Muscle of arm (tissue), 12 donors: ENCODE data around the gene ALG12. TPM values are rescaled to one million over a fixed set of nuclear protein-coding genes. Genes with fewer than 3 reads are reported as not detected.

Experiments
- polyA plus RNA-seq, 12 donors: library from polyadenylated mRNA; unstranded; fragments of 120-200 nt; gene quantifications; one replicate each; pipeline ENCODE4 v1.2.1, GENCODE V29; 2013; ENCODE audit not compliant: insufficient read length in 12 of 12

Gene ALG12
- polyA plus RNA-seq, 12 donors, result 6.3 to 17.2 (median 12.1) TPM; not detected in 1

Other genes with a start within 250 kb of the ALG12 start
- gene BRD1, start 90.6 kb downstream of the ALG12 start, polyA plus RNA-seq, result 10 to 100 TPM in 11 of 12 donors, not detected in 1; 20.5 to 39.1 (median 24.8) TPM
- gene ZBED4, start 64.6 kb downstream of the ALG12 start, polyA plus RNA-seq, result 10 to 100 TPM in 11 of 12 donors, not detected in 1; 10.9 to 16.5 (median 12.7) TPM
- 10 to 100 TPM in 11 of 12 donors, not detected in 1; 11.1 to 29.8 (median 18.2) TPM for gene CRELD2, start 196 bp upstream of the ALG12 start, polyA plus RNA-seq
- 10 to 100 TPM in 8 of 12 donors, 1 to 10 TPM in 3, not detected in 1; 9.0 to 28.2 (median 11.3) TPM for gene PIM3, start 42.3 kb upstream of the ALG12 start, polyA plus RNA-seq
- gene IL17REL, start 94.3 kb upstream of the ALG12 start, polyA plus RNA-seq, result under 1 TPM in 3 of 12 donors, not detected in 9; 0.07 to 0.92 (median 0.10) TPM
- not detected for gene TTLL8, start 139.9 kb upstream of the ALG12 start, polyA plus RNA-seq
- gene MLC1, start 167.0 kb upstream of the ALG12 start, polyA plus RNA-seq, result 1 to 10 TPM in 4 of 12 donors, under 1 TPM in 6, not detected in 2; 0.59 to 3.3 (median 0.93) TPM
- gene MOV10L1, start 171.6 kb upstream of the ALG12 start, polyA plus RNA-seq, result under 1 TPM in 9 of 12 donors, not detected in 3; 0.10 to 0.73 (median 0.49) TPM